H9 (cell line): ENCODE measurements around the gene NPAS3. TPM values are rescaled to one million over a fixed set of nuclear protein-coding genes. Genes with fewer than 3 reads are reported as not detected.

Source experiments
- DNase-seq: peaks from one replicate; pipeline ENCODE4 v3.0.0-alpha.2; 2017
- H2AFZ ChIP-seq: one replicate; pipeline ENCODE4 v1.6.1; 2013; ENCODE audit warnings: mild to moderate bottlenecking, low read length, control low read depth, moderate library complexity
- H2AK5ac ChIP-seq: 2 replicates; pipeline ENCODE4 v1.6.1; 2013; ENCODE audit warnings: low read length, control low read depth, mixed read lengths; ENCODE audit not compliant: insufficient read length
- H2BK120ac ChIP-seq: one replicate; pipeline ENCODE4 v1.6.1; 2013; ENCODE audit warnings: low read depth, mild to moderate bottlenecking, low read length, control low read depth, inconsistent platforms; ENCODE audit not compliant: poor library complexity, severe bottlenecking
- H2BK12ac ChIP-seq: 2 replicates; pipeline ENCODE4 v1.6.1; 2013; ENCODE audit warnings: low read length, control low read depth, mixed read lengths, low read depth; ENCODE audit not compliant: insufficient read length
- H2BK15ac ChIP-seq: 2 replicates; pipeline ENCODE4 v1.6.1; 2013; ENCODE audit warnings: low read depth, low read length, control low read depth
- H2BK20ac ChIP-seq: one replicate; pipeline ENCODE4 v1.6.1; 2013; ENCODE audit warnings: low read depth, mild to moderate bottlenecking, low read length, control low read depth, inconsistent platforms; ENCODE audit not compliant: poor library complexity, severe bottlenecking
- H2BK5ac ChIP-seq: 2 replicates; pipeline ENCODE4 v1.6.1; 2013; ENCODE audit warnings: low read length, control low read depth, mixed read lengths; ENCODE audit not compliant: insufficient read length
- H3K14ac ChIP-seq: 2 replicates; pipeline ENCODE4 v1.6.1; 2013; ENCODE audit warnings: low read length, control low read depth; ENCODE audit not compliant: insufficient read depth
- H3K18ac ChIP-seq: 2 replicates; pipeline ENCODE4 v1.6.1; 2013; ENCODE audit warnings: low read depth, mild to moderate bottlenecking, mixed read lengths, low read length, control low read depth; ENCODE audit not compliant: insufficient read length
- H3K23ac ChIP-seq: 2 replicates; pipeline ENCODE4 v1.6.1; 2013; ENCODE audit warnings: low read length, control low read depth, mixed read lengths, low read depth; ENCODE audit not compliant: insufficient read length
- H3K23me2 ChIP-seq: 2 replicates; pipeline ENCODE4 v1.6.1; 2013; ENCODE audit warnings: low read depth, mild to moderate bottlenecking, mixed read lengths, low read length, control low read depth; ENCODE audit not compliant: insufficient read length, poor library complexity, severe bottlenecking
- H3K27ac ChIP-seq: 2 replicates; pipeline ENCODE4 v1.5.1; 2013; ENCODE audit warnings: low read length, control low read depth, mixed read lengths, low read depth; ENCODE audit not compliant: insufficient read length
- H3K27me3 ChIP-seq: 2 replicates; pipeline ENCODE4 v1.6.1; 2013; ENCODE audit warnings: low read length, control low read depth, inconsistent platforms; ENCODE audit not compliant: insufficient read depth
- H3K4ac ChIP-seq: 2 replicates; pipeline ENCODE4 v1.6.1; 2013; ENCODE audit warnings: low read depth, mild to moderate bottlenecking, control low read depth, inconsistent platforms, low read length, moderate library complexity
- H3K4me1 ChIP-seq: 2 replicates; pipeline ENCODE4 v1.6.1; 2013; ENCODE audit warnings: low read length, control low read depth, inconsistent platforms; ENCODE audit not compliant: insufficient read depth
- H3K4me2 ChIP-seq: 2 replicates; pipeline ENCODE4 v1.6.1; 2013; ENCODE audit warnings: low read length, control low read depth, mixed read lengths; ENCODE audit not compliant: insufficient read length, insufficient read depth
- H3K56ac ChIP-seq: 2 replicates; pipeline ENCODE4 v1.6.1; 2013; ENCODE audit warnings: low read depth, mild to moderate bottlenecking, mixed read lengths, low read length, control low read depth; ENCODE audit not compliant: insufficient read length
- H3K79me1 ChIP-seq: 2 replicates; pipeline ENCODE4 v1.6.1; 2013; ENCODE audit warnings: low read depth, mild to moderate bottlenecking, moderate library complexity, low read length, control low read depth, inconsistent platforms; ENCODE audit not compliant: insufficient read depth, poor library complexity, severe bottlenecking
- H3K79me2 ChIP-seq: 2 replicates; pipeline ENCODE4 v1.6.1; 2013; ENCODE audit warnings: low read length, control low read depth, inconsistent platforms; ENCODE audit not compliant: insufficient read depth
- H3K9ac ChIP-seq: 2 replicates; pipeline ENCODE4 v1.6.1; 2013; ENCODE audit warnings: low read length, control low read depth, mixed read lengths; ENCODE audit not compliant: insufficient read length; ENCODE audit errors: extremely low read depth
- H3K9me3 ChIP-seq: one replicate; pipeline ENCODE4 v1.6.1; 2013; ENCODE audit warnings: low read depth, low read length, inconsistent platforms; ENCODE audit not compliant: control insufficient read depth
- H3T11ph ChIP-seq: one replicate; pipeline ENCODE4 v1.6.1; 2013; ENCODE audit warnings: mild to moderate bottlenecking, low read length, control low read depth, inconsistent platforms
- H4K20me1 ChIP-seq: one replicate; pipeline ENCODE4 v1.6.1; 2013; ENCODE audit not compliant: control insufficient read depth, insufficient read length, insufficient read depth
- H4K5ac ChIP-seq: 2 replicates; pipeline ENCODE4 v1.6.1; 2013; ENCODE audit warnings: low read depth, mild to moderate bottlenecking, mixed read lengths, low read length, control low read depth; ENCODE audit not compliant: insufficient read length
- H4K8ac ChIP-seq: replicated peaks from 2 replicates; pipeline ENCODE4 v1.6.1; 2013; ENCODE audit warnings: low read length, control low read depth, mixed read lengths, low read depth; ENCODE audit not compliant: insufficient read length
- H4K91ac ChIP-seq: 2 replicates; pipeline ENCODE4 v1.6.1; 2013; ENCODE audit warnings: low read depth, mild to moderate bottlenecking, moderate library complexity, mixed read lengths, low read length, control low read depth; ENCODE audit not compliant: insufficient read length
- H3K27ac Mint-ChIP-seq, 3 experiments: 2 replicates in 2 of 3; 3 replicates in 1 of 3; pipeline ENCODE4 v1.8.0; 2020 to 2021; ENCODE audit warnings: mixed read lengths in 3 of 3, mild to moderate bottlenecking in 1 of 3, moderate library complexity in 1 of 3
- H3K27me3 Mint-ChIP-seq: 2 replicates; pipeline ENCODE4 v1.8.0; 2021; ENCODE audit warnings: low read depth, mild to moderate bottlenecking, moderate library complexity, mixed read lengths
- H3K36me3 Mint-ChIP-seq, 3 experiments: 2 replicates in 2 of 3; 3 replicates in 1 of 3; pipeline ENCODE4 v1.8.0; 2020 to 2021; ENCODE audit warnings: low read depth in 3 of 3, mixed read lengths in 3 of 3; ENCODE audit not compliant: insufficient read depth in 1 of 3
- H3K4me1 Mint-ChIP-seq, 2 experiments: 2 replicates each; pipeline ENCODE4 v1.8.0; 2020; ENCODE audit warnings: mixed read lengths in 2 of 2
- H3K4me3 Mint-ChIP-seq, 2 experiments: 2 replicates in 1 of 2; 3 replicates in 1 of 2; pipeline ENCODE4 v1.8.0; 2020 to 2021; ENCODE audit warnings: mild to moderate bottlenecking in 2 of 2, mixed read lengths in 2 of 2, moderate library complexity in 1 of 2
- H3K9me3 Mint-ChIP-seq, 2 experiments: 2 replicates in 1 of 2; 3 replicates in 1 of 2; pipeline ENCODE4 v1.8.0; 2020; ENCODE audit warnings: mild to moderate bottlenecking in 2 of 2, mixed read lengths in 2 of 2, moderate library complexity in 1 of 2
- WGBS: extraction: QIAGEN DNeasy Blood & Tissue Kit; methylation state at CpG from one replicate; pipeline ENCODE4 v1.1.7; 2013; ENCODE audit warnings: missing lambda C conversion rate, low lambda C conversion rate, mixed read lengths; ENCODE audit not compliant: insufficient read length; ENCODE audit errors: extremely low coverage; 5-methylcytosine and 5-hydroxymethylcytosine counted together
- total RNA-seq: library from RNA; stranded (reverse); gene quantifications from 2 replicates; pipeline ENCODE4 v1.2.1, GENCODE V29; 2021
- TF ChIP-seq, protein P1 (sequence below): fragments of 200-600 bp; sonication (generic); conservative IDR thresholded peaks from 3 replicates; pipeline ENCODE4 v1.8.0; 2021; ENCODE audit warnings: antibody characterized with exemption, mild to moderate bottlenecking

Gene NPAS3
- total RNA-seq, 1 experiment from 2014 or later, result 0.17 TPM

DNA sequence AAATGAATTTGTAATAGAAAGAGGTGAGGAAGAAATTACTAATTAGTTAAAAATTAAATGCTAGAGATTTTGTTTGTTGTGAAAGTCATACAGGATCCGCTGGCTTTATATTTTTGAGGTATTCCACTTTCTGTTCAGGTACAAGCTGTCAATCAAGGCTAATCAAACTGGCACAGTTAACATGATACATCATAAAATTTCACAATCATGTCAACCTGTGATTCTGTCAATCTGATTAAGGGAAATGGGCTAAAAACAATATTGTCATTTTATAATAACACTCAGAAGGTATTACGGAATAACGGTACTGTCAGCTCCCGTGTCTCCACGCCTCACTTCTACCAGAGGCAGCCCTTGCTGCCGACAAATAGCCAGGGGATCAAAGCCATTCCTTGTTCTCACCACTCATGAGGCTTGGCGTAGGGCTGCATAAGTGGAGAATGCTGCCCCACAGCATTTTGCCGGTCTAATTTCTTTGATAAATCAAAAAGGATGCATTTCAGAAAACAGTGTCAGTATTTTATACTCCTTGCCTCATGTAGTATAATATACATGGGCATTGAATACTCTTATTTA, 352.9 kb downstream of the NPAS3 start:
- Histone ChIP-seq H3K23me2 (no peaks in the 10 kb centered on the region), H2BK5ac (no peak overlapping the region), H4K91ac (no peak overlapping the region), H3K9me3 (no peaks in the 10 kb centered on the region), H2BK15ac (no peak overlapping the region), H3T11ph (no peak overlapping the region), H2BK12ac (no peak overlapping the region), H3K79me1 (no peaks in the 10 kb centered on the region), H3K23ac (no peak overlapping the region), H3K79me2 (no peaks in the 10 kb centered on the region), H3K27ac (no peak overlapping the region), H4K5ac (no peak overlapping the region), H3K4ac (no peak overlapping the region), H2BK120ac (no peak overlapping the region), H3K14ac (no peak overlapping the region), H4K8ac (no peak overlapping the region), H3K56ac (no peak overlapping the region), H3K9ac (no peak overlapping the region), H3K4me1 (no peaks in the 10 kb centered on the region; the same call in 1 of the 2 replicates), H3K4me2 (no peak overlapping the region), H2AK5ac (no peak overlapping the region), H4K20me1 (no peaks in the 10 kb centered on the region), H3K27me3 (no peaks in the 10 kb centered on the region), H2AFZ (no peak overlapping the region), H3K18ac (no peak overlapping the region), H2BK20ac (no peak overlapping the region)
- TF ChIP-seq, protein P1, sequence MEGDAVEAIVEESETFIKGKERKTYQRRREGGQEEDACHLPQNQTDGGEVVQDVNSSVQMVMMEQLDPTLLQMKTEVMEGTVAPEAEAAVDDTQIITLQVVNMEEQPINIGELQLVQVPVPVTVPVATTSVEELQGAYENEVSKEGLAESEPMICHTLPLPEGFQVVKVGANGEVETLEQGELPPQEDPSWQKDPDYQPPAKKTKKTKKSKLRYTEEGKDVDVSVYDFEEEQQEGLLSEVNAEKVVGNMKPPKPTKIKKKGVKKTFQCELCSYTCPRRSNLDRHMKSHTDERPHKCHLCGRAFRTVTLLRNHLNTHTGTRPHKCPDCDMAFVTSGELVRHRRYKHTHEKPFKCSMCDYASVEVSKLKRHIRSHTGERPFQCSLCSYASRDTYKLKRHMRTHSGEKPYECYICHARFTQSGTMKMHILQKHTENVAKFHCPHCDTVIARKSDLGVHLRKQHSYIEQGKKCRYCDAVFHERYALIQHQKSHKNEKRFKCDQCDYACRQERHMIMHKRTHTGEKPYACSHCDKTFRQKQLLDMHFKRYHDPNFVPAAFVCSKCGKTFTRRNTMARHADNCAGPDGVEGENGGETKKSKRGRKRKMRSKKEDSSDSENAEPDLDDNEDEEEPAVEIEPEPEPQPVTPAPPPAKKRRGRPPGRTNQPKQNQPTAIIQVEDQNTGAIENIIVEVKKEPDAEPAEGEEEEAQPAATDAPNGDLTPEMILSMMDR, result no peak
- H3K4me1 Mint-ChIP-seq, result peaks cover 9 to 13% of the 10 kb centered on the region in 2 experiments
- no peak for DNase-seq
- no peaks in the 10 kb centered on the region for H3K27me3 Mint-ChIP-seq
- no peaks in the 10 kb centered on the region for H3K9me3 Mint-ChIP-seq
- H3K27ac Mint-ChIP-seq, result no peak overlapping the region
- no CpG with 5 or more reads among the region's 8 CpGs for WGBS
- H3K36me3 Mint-ChIP-seq, result no peaks in the 10 kb centered on the region
- H3K4me3 Mint-ChIP-seq, result no peak overlapping the region
